Panc1 (cell line): ENCODE measurements around the gene YOD1. TPM values are rescaled to one million over a fixed set of nuclear protein-coding genes. Genes with fewer than 3 reads are reported as not detected.
A peak's percentile ranks its signal among the peaks of the same experiment; 100 is the strongest.

Experiments
- ATAC-seq: fragments of 200-7000 bp; cut with Tn5 transposase; 2 replicates; pipeline ENCODE4 v1.9.1; 2020; ENCODE audit warnings: mild to moderate bottlenecking, moderate library complexity
- BruUV-seq: library from RNA; stranded (reverse); fragments of 400-500 nt; replicated peaks from 2 replicates; lab custom pipeline; 2021; lab: Mats Ljungman, UMichigan
- CTCF ChIA-PET: fragments of 300-600 bp; sonication (Branson Sonifier 250); formaldehyde crosslinking; loops from one replicate; lab custom pipeline; 2022; ENCODE audit warnings: antibody characterized with exemption; lab: Charles Lee
- POLR2A ChIA-PET: fragments of 300-600 bp; sonication (Branson Sonifier 250); formaldehyde crosslinking; loops from one replicate; lab custom pipeline; 2022; ENCODE audit warnings: antibody characterized with exemption; lab: Charles Lee
- DNase-seq: peaks from one replicate; pipeline ENCODE4 v3.0.0-alpha.2; 2010; ENCODE audit warnings: low read depth, low spot score
- H3K27ac ChIP-seq: 2 replicates; pipeline ENCODE4 v1.5.1; 2011; ENCODE audit warnings: mild to moderate bottlenecking, low read length, inconsistent platforms
- H3K27me3 ChIP-seq: fragments of 200-500 bp; sonication (Bioruptor generic); 2 replicates; pipeline ENCODE4 v1.6.0; 2014; ENCODE audit warnings: low read length, inconsistent platforms; ENCODE audit not compliant: control insufficient read depth, insufficient read depth
- H3K36me3 ChIP-seq: fragments of 200-500 bp; sonication (Bioruptor generic); 2 replicates; pipeline ENCODE4 v1.5.1; 2014; ENCODE audit warnings: inconsistent platforms, mild to moderate bottlenecking, low read length, moderate library complexity; ENCODE audit not compliant: control insufficient read depth, insufficient read depth
- H3K4me1 ChIP-seq: 2 replicates; pipeline ENCODE4 v1.5.1; 2011; ENCODE audit warnings: inconsistent platforms, mild to moderate bottlenecking, low read length, moderate library complexity; ENCODE audit not compliant: control insufficient read depth, insufficient read depth
- H3K4me3 ChIP-seq, 2 experiments: 2 replicates each; pipeline ENCODE4 v1.5.1; 2011 to 2012; ENCODE audit warnings: low read depth in 2 of 2, low read length in 2 of 2, mild to moderate bottlenecking in 2 of 2, inconsistent platforms in 1 of 2, moderate library complexity in 1 of 2
- H3K9me3 ChIP-seq: fragments of 200-500 bp; sonication (Bioruptor generic); 2 replicates; pipeline ENCODE4 v1.5.1; 2014; ENCODE audit warnings: low read depth, mild to moderate bottlenecking, inconsistent platforms, low read length, moderate library complexity; ENCODE audit not compliant: control insufficient read depth, insufficient read depth
- POLR2AphosphoS5 ChIP-seq: IDR thresholded peaks from 2 replicates; pipeline ENCODE4 v1.6.1; 2012; ENCODE audit warnings: mild to moderate bottlenecking, low read depth, low read length, moderate library complexity
- SIN3A ChIP-seq: IDR thresholded peaks from 2 replicates; pipeline ENCODE4 v1.6.1; 2012; ENCODE audit warnings: low read depth, mild to moderate bottlenecking, low read length, moderate library complexity, borderline replicate concordance; ENCODE audit not compliant: insufficient read depth
- TCF7L2 ChIP-seq: IDR thresholded peaks from 2 replicates; pipeline ENCODE4 v1.6.1; 2011; ENCODE audit warnings: mild to moderate bottlenecking, low read depth, low read length, inconsistent platforms
- in situ Hi-C: cut with HindIII; loops from 2 replicates; pipeline ENCODE4 v1.10.0; 2016; ENCODE audit warnings: low sequenced_read_pairs, low pct_unique_long_range_greater_than_20kb
- intact Hi-C: fragments of 100-400 bp; cut with micrococcal nuclease; formaldehyde crosslinking; loops from one replicate; pipeline ENCODE4 v1.10.0; 2022; ENCODE audit not compliant: unreplicated experiment
- total RNA-seq: library from RNA; stranded (reverse); gene quantifications from one replicate; pipeline ENCODE4 v1.2.1, GENCODE V29; 2021; ENCODE audit not compliant: unreplicated experiment
- TF ChIP-seq, protein P1 (sequence below), 2 experiments: IDR thresholded peaks; 2 replicates each; pipeline ENCODE4 v1.6.1; 2011 to 2012; ENCODE audit warnings: low read depth in 2 of 2, control low read depth in 1 of 2, low read length in 1 of 2, mild to moderate bottlenecking in 1 of 2, moderate library complexity in 1 of 2; ENCODE audit not compliant: insufficient read depth in 1 of 2
- TF ChIP-seq, protein P2 (sequence below): fragments of 450-650 bp; IDR thresholded peaks from 2 replicates; pipeline ENCODE4 v1.5.1; 2017; ENCODE audit warnings: mild to moderate bottlenecking

Gene YOD1
- total RNA-seq, 1 experiment from 2014 or later = 7.1 TPM

DNA sequence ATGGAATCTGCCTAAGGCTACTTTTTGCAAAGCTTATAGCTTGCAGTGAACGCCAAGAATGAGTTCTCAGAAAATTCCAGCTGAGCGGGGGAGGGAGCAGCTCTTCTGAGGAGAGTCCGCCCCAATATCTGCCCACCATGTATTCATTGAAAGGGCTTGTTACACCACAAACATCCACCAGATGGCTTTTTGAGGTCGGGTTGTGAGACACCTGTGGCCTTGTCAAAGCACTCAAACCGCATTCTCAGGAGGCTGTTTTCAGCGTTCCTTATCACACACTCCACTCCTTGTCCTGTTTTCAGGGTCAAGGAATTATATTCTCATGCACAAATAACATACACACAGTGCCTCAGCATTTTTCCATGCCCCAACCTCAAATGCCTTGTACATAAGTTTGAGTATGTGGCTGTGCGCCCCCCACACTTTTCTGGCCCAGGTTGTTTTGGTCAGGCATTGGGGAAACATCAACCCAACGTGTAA lies 33.7 kb upstream of the YOD1 start:
- ChIA-PET POLR2A (no interaction called here), CTCF (interaction anchor here (0.7 to 2.8 kb wide), 3 partner anchors 44 to 415 kb away, joined by 4 to 15 read pairs (median 5); no protein-coding TSS in a partner anchor)
- Histone ChIP-seq H3K27ac (no peak overlapping the region), H3K36me3 (0 out of 2 replicates have a peak, but pooled peaks cover 2% of the 10 kb centered on the region), H3K4me1 (0 out of 2 replicates have a peak, but pooled peaks cover 2% of the 10 kb centered on the region), H3K4me3 (no peak overlapping the region), H3K27me3 (no peaks in the 10 kb centered on the region), H3K9me3 (no peaks in the 10 kb centered on the region)
- DNase-seq (peak; percentile 47), ATAC-seq (peak; percentile 91)
- TF ChIP-seq, protein P1, sequence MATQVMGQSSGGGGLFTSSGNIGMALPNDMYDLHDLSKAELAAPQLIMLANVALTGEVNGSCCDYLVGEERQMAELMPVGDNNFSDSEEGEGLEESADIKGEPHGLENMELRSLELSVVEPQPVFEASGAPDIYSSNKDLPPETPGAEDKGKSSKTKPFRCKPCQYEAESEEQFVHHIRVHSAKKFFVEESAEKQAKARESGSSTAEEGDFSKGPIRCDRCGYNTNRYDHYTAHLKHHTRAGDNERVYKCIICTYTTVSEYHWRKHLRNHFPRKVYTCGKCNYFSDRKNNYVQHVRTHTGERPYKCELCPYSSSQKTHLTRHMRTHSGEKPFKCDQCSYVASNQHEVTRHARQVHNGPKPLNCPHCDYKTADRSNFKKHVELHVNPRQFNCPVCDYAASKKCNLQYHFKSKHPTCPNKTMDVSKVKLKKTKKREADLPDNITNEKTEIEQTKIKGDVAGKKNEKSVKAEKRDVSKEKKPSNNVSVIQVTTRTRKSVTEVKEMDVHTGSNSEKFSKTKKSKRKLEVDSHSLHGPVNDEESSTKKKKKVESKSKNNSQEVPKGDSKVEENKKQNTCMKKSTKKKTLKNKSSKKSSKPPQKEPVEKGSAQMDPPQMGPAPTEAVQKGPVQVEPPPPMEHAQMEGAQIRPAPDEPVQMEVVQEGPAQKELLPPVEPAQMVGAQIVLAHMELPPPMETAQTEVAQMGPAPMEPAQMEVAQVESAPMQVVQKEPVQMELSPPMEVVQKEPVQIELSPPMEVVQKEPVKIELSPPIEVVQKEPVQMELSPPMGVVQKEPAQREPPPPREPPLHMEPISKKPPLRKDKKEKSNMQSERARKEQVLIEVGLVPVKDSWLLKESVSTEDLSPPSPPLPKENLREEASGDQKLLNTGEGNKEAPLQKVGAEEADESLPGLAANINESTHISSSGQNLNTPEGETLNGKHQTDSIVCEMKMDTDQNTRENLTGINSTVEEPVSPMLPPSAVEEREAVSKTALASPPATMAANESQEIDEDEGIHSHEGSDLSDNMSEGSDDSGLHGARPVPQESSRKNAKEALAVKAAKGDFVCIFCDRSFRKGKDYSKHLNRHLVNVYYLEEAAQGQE (IDR thresholded peaks at IDR 0.05; ENCODE audit: insufficient read depth in 1 of 2, low read depth in 2 of 2, low read length in 1 of 2) = no peak
- TF ChIP-seq SIN3A = no peak
- no peak for TF ChIP-seq POLR2AphosphoS5
- TF ChIP-seq TCF7L2 = no peak
- TF ChIP-seq, protein P2, sequence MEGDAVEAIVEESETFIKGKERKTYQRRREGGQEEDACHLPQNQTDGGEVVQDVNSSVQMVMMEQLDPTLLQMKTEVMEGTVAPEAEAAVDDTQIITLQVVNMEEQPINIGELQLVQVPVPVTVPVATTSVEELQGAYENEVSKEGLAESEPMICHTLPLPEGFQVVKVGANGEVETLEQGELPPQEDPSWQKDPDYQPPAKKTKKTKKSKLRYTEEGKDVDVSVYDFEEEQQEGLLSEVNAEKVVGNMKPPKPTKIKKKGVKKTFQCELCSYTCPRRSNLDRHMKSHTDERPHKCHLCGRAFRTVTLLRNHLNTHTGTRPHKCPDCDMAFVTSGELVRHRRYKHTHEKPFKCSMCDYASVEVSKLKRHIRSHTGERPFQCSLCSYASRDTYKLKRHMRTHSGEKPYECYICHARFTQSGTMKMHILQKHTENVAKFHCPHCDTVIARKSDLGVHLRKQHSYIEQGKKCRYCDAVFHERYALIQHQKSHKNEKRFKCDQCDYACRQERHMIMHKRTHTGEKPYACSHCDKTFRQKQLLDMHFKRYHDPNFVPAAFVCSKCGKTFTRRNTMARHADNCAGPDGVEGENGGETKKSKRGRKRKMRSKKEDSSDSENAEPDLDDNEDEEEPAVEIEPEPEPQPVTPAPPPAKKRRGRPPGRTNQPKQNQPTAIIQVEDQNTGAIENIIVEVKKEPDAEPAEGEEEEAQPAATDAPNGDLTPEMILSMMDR = peak; percentile 76
- no TSS peak for BruUV-seq
- in situ Hi-C loops (no loop called here), intact Hi-C loops (loop anchor here (1.0 kb wide), 2 partner anchors 321 to 415 kb away; no protein-coding TSS in a partner anchor)

DNA sequence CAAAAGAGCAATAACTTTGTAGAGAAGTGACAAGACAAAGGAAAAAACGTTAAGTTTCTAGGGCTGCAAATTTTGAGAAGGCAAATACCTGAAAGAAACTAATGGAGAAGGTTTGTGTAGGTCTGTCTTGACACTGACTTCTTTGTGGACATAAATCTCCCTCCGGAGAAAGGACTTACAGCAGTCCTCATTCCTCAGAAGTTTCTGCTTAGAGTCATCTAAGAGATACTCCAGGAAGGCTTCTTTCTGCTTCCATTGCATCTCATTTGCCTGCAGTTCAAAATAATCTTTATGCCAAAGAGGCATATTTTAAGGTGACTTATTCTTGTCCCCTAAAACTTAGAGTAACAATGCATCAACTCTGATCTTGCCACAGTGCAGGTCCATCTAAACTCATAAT lies 33.2 kb upstream of the YOD1 start:
- no peak overlapping the region for H3K4me3 ChIP-seq
- H3K27ac ChIP-seq = no peak overlapping the region
- no peak for DNase-seq
- 0 out of 2 replicates have a peak, but pooled peaks cover 2% of the 10 kb centered on the region for H3K4me1 ChIP-seq
- CTCF ChIA-PET = interaction anchor here (0.7 to 2.8 kb wide), 3 partner anchors 44 to 415 kb away, joined by 4 to 15 read pairs (median 5); no protein-coding TSS in a partner anchor
- TF ChIP-seq SIN3A (no peak), POLR2AphosphoS5 (no peak), TCF7L2 (no peak)
- TF ChIP-seq, protein P1 (IDR thresholded peaks at IDR 0.05; ENCODE audit: insufficient read depth in 1 of 2, low read depth in 2 of 2, low read length in 1 of 2) = no peak
- TF ChIP-seq, protein P2 = no peak
- in situ Hi-C loops = no loop called here
- BruUV-seq = no TSS peak
- H3K9me3 ChIP-seq = no peaks in the 10 kb centered on the region
- intact Hi-C loops = loop anchor here (1.0 kb wide), 2 partner anchors 321 to 415 kb away; no protein-coding TSS in a partner anchor
- H3K36me3 ChIP-seq = 0 out of 2 replicates have a peak, but pooled peaks cover 2% of the 10 kb centered on the region
- H3K27me3 ChIP-seq = no peaks in the 10 kb centered on the region
- POLR2A ChIA-PET = no interaction called here
- peak; percentile 27; the same call in 1 of the 2 replicates for ATAC-seq
